Effector memory CD8-positive, alpha-beta T cell (primary cell): ENCODE data around the gene OVCA2.
"Not testable (repeated sequence)": the region's sequence is repeated elsewhere in the genome, so short reads cannot be mapped to it uniquely, and the experiment has no call there.

Source experiments
- ATAC-seq: fragments of 150-1000 bp; cut with Tn5 transposase; replicated peaks from 2 replicates; pipeline ENCODE4 v1.10.0; 2021; ENCODE audit warnings: mild to moderate bottlenecking, moderate library complexity
- DNase-seq, 3 experiments: peaks; one replicate each; pipeline ENCODE4 v3.0.0; 2021
- H3K27ac Mint-ChIP-seq, 2 donors: one replicate each; pipeline ENCODE4 v1.8.0; 2022; ENCODE audit warnings: mild to moderate bottlenecking in 2 of 2, mixed read lengths in 2 of 2, moderate library complexity in 2 of 2
- H3K27me3 Mint-ChIP-seq, 2 donors: one replicate each; pipeline ENCODE4 v1.8.0; 2022; ENCODE audit warnings: mixed read lengths in 2 of 2
- H3K36me3 Mint-ChIP-seq: one replicate; pipeline ENCODE4 v1.8.0; 2022; ENCODE audit warnings: mild to moderate bottlenecking, moderate library complexity, mixed read lengths; ENCODE audit not compliant: insufficient read depth
- H3K4me1 Mint-ChIP-seq, 2 donors: one replicate each; pipeline ENCODE4 v1.8.0; 2022; ENCODE audit warnings: low read depth in 2 of 2, mixed read lengths in 2 of 2
- H3K4me3 Mint-ChIP-seq, 2 donors: one replicate each; pipeline ENCODE4 v1.8.0; 2022; ENCODE audit warnings: mild to moderate bottlenecking in 2 of 2, mixed read lengths in 2 of 2, moderate library complexity in 2 of 2
- H3K9me3 Mint-ChIP-seq, 2 donors: one replicate each; pipeline ENCODE4 v1.8.0; 2022; ENCODE audit warnings: mixed read lengths in 2 of 2

OVCA2 gene

GRCh38 chr17:2004435-2004952 is 37.3 kb upstream of the OVCA2 start:
- peaks cover 13 to 26% of the 10 kb centered on the region in 2 donors for H3K27me3 Mint-ChIP-seq
- H3K9me3 Mint-ChIP-seq, result no peaks in the 10 kb centered on the region
- H3K4me3 Mint-ChIP-seq, result no peak overlapping the region
- peaks cover 4% of the 10 kb centered on the region for H3K36me3 Mint-ChIP-seq
- DNase-seq (no peak), ATAC-seq (no peak)
- no peak overlapping the region for H3K27ac Mint-ChIP-seq
- no peaks in the 10 kb centered on the region for H3K4me1 Mint-ChIP-seq

- DNase-seq, result no peak
- H3K27ac Mint-ChIP-seq, result no peak overlapping the region
- no peaks in the 10 kb centered on the region for H3K9me3 Mint-ChIP-seq
- H3K27me3 Mint-ChIP-seq, result peaks cover 17 to 24% of the 10 kb centered on the region in 2 donors
- no peak for ATAC-seq
- no peak overlapping the region for H3K4me3 Mint-ChIP-seq
- H3K36me3 Mint-ChIP-seq, result no peaks in the 10 kb centered on the region
- no peaks in the 10 kb centered on the region for H3K4me1 Mint-ChIP-seq
These were observed 33.3 kb upstream of the OVCA2 start for GRCh38 chr17:2008332-2009126.

- Mint-ChIP-seq H3K27ac (no peak overlapping the region), H3K4me3 (no peak overlapping the region), H3K27me3 (peaks cover 21 to 35% of the 10 kb centered on the region in 2 donors), H3K9me3 (no peaks in the 10 kb centered on the region), H3K4me1 (no peaks in the 10 kb centered on the region), H3K36me3 (no peaks in the 10 kb centered on the region)
- no peak for DNase-seq
- ATAC-seq, result no peak
These were observed 32.1 kb upstream of the OVCA2 start for GRCh38 chr17:2009737-2010136.

GRCh38 chr17:2011411-2012371 is 30.1 kb upstream of the OVCA2 start:
- Mint-ChIP-seq H3K27me3 (peaks cover 33 to 46% of the 10 kb centered on the region in 2 donors), H3K4me3 (no peak overlapping the region), H3K36me3 (no peaks in the 10 kb centered on the region), H3K9me3 (no peaks in the 10 kb centered on the region), H3K27ac (peak overlapping the region in 1 of 2 donors; percentile 25), H3K4me1 (no peaks in the 10 kb centered on the region)
- ATAC-seq (no peak), DNase-seq (no peak)

GRCh38 chr17:2012499-2012898 is 29.3 kb upstream of the OVCA2 start:
- ATAC-seq, result no peak
- H3K9me3 Mint-ChIP-seq, result no peaks in the 10 kb centered on the region
- H3K36me3 Mint-ChIP-seq, result no peaks in the 10 kb centered on the region
- H3K4me1 Mint-ChIP-seq, result no peaks in the 10 kb centered on the region
- H3K4me3 Mint-ChIP-seq, result no peak overlapping the region
- H3K27me3 Mint-ChIP-seq, result peaks cover 41 to 48% of the 10 kb centered on the region in 2 donors
- no peak for DNase-seq
- H3K27ac Mint-ChIP-seq, result no peak overlapping the region

GRCh38 chr17:2013220-2013993 is 28.4 kb upstream of the OVCA2 start:
- not testable (repeated sequence) for H3K4me3 Mint-ChIP-seq, H3K9me3 Mint-ChIP-seq, H3K36me3 Mint-ChIP-seq, ATAC-seq, DNase-seq, H3K27ac Mint-ChIP-seq, H3K4me1 Mint-ChIP-seq
- H3K27me3 Mint-ChIP-seq, result peaks cover 50 to 57% of the 10 kb centered on the region in 2 donors

- H3K9me3 Mint-ChIP-seq, result no peaks in the 10 kb centered on the region
- peaks cover 55 to 63% of the 10 kb centered on the region in 2 donors for H3K27me3 Mint-ChIP-seq
- no peak for ATAC-seq
- H3K4me1 Mint-ChIP-seq, result peaks cover 0 to 2% of the 10 kb centered on the region in 2 donors
- H3K36me3 Mint-ChIP-seq, result no peaks in the 10 kb centered on the region
- no peak overlapping the region for H3K27ac Mint-ChIP-seq
- DNase-seq, result no peak
- no peak overlapping the region for H3K4me3 Mint-ChIP-seq
These were observed 27.9 kb upstream of the OVCA2 start for GRCh38 chr17:2013994-2014317.

- DNase-seq (no peak), ATAC-seq (no peak)
- Mint-ChIP-seq H3K9me3 (no peaks in the 10 kb centered on the region), H3K4me1 (peaks cover 0 to 2% of the 10 kb centered on the region in 2 donors), H3K27me3 (peaks cover 67 to 77% of the 10 kb centered on the region in 2 donors), H3K27ac (no peak overlapping the region), H3K36me3 (no peaks in the 10 kb centered on the region), H3K4me3 (no peak overlapping the region)
These were observed 26.5 kb upstream of the OVCA2 start for GRCh38 chr17:2015314-2015713.

GRCh38 chr17:2016494-2016893 is 25.3 kb upstream of the OVCA2 start:
- Mint-ChIP-seq H3K27ac (no peak overlapping the region), H3K27me3 (peaks cover 67 to 76% of the 10 kb centered on the region in 2 donors), H3K4me3 (no peak overlapping the region), H3K36me3 (no peaks in the 10 kb centered on the region), H3K4me1 (peaks cover 0 to 6% of the 10 kb centered on the region in 2 donors), H3K9me3 (no peaks in the 10 kb centered on the region)
- DNase-seq (no peak), ATAC-seq (no peak)

- no peak for ATAC-seq
- Mint-ChIP-seq H3K27me3 (peaks cover 58 to 67% of the 10 kb centered on the region in 2 donors), H3K4me1 (peaks cover 0 to 6% of the 10 kb centered on the region in 2 donors), H3K4me3 (peak overlapping the region in 1 of 2 donors; percentile 13), H3K9me3 (no peaks in the 10 kb centered on the region), H3K27ac (no peak overlapping the region), H3K36me3 (no peaks in the 10 kb centered on the region)
- no peak for DNase-seq
These were observed 24.4 kb upstream of the OVCA2 start for GRCh38 chr17:2017274-2017941.

GRCh38 chr17:2018716-2019510 is 22.9 kb upstream of the OVCA2 start:
- peaks cover 0 to 8% of the 10 kb centered on the region in 2 donors for H3K4me1 Mint-ChIP-seq
- H3K4me3 Mint-ChIP-seq, result no peak overlapping the region
- H3K36me3 Mint-ChIP-seq, result peaks cover 3% of the 10 kb centered on the region
- ATAC-seq, result no peak
- peak overlapping the region in 1 of 2 donors; percentile 18 for H3K27ac Mint-ChIP-seq
- peaks cover 50 to 56% of the 10 kb centered on the region in 2 donors for H3K27me3 Mint-ChIP-seq
- DNase-seq, result no peak
- no peaks in the 10 kb centered on the region for H3K9me3 Mint-ChIP-seq

GRCh38 chr17:2019723-2020122 is 22.1 kb upstream of the OVCA2 start:
- ATAC-seq, result no peak
- Mint-ChIP-seq H3K9me3 (no peaks in the 10 kb centered on the region), H3K27me3 (peaks cover 47 to 48% of the 10 kb centered on the region in 2 donors), H3K36me3 (peaks cover 6% of the 10 kb centered on the region), H3K4me3 (no peak overlapping the region), H3K27ac (peak overlapping the region in 1 of 2 donors; percentile 18), H3K4me1 (peaks cover 0 to 8% of the 10 kb centered on the region in 2 donors)
- DNase-seq, result no peak
